ENCODE data around the gene EML1.
A peak's percentile ranks its signal among the peaks of the same experiment; 100 is the strongest.

The EML1 gene

DNA sequence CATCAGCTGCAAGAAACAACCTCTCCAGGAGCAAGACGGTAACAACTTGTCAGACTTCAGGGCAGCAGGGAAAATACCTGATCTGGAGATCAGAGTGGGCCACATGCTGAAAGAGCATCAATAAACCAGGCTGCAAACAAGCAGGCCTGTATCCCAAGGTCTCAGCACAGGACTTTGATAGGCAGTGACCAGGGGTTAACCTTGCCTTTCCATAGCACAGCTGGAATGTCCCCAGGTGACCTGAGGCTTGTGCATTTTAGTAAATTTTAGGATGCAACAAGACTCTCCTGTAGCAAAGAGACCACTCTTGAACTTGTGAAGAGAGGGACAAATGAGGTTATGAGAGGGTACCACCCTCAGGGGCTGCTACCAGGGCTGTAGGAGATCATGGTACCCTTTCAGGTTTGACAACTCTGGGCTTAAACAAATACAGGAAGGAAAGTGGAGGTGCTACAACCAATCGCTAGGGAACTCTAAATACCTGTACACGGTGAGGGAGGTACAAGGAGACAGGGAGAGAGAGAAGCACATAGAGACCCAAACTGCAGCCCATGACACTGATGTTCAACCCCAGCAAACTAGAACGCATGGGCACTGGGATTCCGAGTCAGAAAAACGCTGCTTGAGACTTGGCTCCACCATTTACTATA is 176.6 kb downstream of the EML1 start:
- no peak for DNase-seq

DNA sequence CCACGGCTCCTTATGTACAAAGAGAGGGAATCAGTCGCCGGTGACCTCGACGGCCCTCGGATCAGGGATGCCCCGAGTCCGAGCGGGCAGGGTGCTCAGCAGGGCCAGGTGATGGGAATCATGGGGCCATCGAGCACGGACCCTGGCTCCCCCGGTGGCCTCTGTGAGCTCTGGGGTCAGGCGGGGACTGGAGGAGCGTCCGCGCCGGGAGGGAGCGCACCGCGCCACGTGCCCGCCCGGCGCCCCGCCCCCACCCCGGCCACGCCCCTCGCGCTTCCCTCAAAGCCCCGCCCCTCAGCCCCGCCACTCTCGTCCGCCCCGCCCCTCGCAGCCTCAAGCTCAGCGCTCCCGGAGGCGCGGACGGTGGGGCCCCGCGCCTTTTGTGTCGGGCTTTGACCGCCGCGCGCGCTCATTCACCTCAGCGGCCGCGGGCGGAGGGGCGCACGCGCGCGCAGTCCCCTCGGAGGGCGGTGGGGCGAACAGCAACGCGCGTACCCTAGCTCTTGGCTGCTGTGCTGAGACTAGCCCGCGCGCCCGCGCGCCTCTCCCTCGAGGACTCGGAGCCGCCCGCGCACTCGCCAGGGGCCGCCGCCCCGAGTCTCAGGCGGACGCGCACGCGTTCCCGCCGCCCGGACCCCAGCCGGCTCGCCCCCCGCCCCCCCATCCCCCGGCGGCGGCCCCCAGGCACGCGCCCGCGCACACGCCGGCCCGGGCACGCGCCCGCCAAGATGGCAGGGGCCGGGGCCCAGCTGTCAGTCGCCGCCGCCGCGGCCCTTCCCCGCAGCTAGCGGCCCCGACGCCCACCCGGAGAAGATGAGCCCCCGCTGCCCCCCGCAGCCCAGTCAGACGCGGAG is 178.1 kb downstream of the EML1 start:
- peak; percentile 90 for DNase-seq

DNA sequence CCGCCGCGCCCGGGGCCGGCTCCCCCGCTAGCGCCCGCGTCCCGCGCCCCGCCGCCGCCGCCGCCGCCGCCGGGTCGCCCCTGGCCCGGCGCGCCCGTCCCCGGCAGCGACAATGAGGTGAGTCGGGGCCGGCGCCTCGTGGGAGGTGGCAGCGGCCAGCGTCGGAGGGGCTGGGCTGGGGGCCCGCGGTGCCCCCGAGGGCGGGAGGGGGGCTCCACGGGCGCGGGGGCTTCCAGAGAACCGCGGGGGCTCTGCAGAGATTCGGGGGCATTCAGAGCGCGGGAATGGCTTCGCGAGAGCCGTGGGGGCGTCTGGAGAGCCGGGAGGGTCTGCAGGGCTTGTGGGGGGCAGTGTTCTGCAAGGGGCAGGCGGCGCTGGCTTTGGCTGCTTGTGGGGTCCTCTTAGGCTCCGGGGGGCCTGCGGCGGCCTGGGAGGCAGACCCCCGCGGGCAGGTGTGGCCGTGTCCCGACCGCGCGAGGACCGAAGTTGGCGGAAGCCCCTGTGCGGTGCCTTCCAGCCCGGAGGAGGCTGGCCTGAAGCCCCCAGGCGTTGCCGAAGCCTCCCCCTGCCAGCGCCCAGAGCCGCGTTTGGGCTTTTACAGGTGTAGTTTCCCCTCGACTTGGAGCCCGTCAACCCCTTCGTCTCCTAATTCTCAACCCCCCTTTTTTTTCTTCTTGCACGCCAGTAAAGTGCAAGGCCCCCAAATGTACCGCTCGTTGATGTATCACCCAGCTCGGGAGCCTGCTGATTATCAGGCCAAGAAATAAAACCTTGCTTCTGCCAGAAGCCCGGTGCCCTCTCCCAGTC is 178.9 kb downstream of the EML1 start:
- DNase-seq: no peak

DNA sequence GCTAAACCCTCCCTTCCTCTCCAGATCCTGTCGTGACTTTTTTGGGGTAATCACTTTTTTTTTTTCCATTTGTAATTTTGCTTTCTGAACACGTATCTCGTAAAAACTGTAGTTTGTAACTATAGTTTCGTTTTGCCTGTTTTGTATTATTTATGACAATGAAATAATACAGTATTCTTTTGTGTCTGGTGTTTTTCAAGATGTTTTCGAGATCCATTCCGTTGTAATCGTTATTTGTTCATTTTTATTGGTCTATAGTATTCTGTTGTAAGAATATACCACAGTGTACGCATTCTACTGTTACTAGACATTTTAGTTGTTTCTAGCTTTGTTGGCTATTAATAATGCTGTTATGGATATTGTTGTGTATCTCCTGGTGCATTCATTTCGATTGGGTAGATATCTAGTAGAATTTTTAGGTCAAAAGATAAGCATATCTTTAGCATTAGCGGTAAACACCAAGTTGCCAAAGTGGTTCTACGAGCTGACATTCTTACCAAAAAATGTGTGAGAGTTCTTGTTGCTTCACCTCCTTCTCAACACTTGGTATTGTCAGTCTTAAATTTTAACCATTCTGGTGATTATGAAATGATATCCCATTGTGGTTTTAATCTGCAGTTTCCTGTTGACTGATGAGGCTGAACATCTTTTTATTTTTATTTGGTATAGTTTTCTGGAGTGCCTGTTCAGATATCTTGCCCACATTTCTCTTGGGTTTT is 179.7 kb downstream of the EML1 start:
- peak; percentile 24 for DNase-seq

DNA sequence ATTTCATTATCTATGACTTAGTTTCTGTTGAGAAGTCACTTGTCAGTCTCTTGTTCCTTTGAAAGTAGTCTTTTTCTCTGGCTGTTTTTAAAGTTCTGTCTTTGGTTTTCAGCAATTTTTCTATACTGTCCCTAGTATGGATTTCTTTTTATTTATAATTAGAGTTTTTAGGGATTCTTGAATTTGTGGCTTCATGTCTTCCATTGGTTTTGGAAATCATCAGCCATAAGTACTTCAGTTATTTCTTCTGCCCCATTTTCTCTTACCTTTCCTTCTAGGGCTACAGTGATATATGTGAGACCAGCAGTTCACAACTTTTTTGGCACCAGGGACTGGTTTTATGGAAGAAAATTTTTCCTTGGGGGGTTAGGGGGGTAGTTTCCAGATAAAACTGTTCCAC is 182.0 kb downstream of the EML1 start:
- no peak for DNase-seq

DNA sequence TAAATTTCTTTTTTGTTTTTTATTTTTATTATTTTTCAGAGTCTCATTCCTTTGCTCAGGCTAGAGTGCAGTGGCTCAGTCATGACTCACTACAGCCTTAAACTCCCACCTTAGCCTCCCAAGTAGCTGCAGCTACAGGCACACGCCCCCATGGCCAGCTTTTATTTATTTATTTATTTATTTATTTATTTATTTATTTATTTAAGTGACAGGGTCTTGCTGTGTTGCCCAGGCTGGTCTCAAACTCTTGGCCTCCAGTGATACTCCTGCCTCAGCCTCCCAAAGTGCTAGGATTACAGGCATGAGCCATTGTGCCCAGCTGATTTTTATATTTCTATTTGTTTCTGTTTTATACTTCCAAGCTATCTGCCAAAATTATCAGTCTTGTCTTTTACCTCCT is 182.8 kb downstream of the EML1 start:
- no peak for DNase-seq

DNA sequence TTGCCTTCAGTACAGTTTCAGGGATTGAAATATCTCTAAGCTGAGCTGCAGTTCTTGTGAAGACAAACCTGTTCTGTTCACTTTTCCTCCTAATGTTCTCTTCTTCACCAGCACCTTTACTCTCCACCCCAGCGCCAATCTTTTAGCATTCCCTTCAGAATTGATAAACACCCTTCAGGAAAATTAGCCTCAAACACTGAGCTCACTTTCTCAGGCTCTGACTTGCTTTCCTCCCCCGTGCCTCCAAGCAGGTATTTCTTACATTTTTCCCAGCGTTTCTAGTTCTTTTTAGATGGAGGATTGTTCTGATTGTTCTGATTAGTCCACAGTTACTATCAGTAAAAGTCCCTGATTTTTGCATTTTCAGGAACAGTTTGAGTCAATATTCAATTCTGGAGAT is 183.5 kb downstream of the EML1 start:
- no peak for DNase-seq

DNA sequence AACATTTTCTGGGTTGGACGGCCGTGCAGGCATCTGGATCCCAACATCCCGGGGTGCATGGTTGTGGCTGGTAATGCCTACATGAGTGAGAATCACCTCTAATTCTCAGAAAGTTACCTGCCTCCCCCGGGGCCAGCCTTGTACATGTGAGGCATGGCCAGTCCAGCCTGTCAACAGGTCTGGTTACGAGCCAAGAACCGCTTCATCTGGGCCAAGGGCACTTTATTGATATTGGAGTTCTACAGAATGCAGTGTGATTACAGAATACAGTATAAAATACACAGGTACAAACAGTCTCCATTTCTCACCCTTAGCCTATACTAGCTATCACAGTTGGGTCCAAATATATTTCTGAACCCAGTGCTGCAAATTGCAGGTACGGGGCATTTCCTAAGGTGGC is 187.1 kb downstream of the EML1 start:
- no peak for DNase-seq

DNA sequence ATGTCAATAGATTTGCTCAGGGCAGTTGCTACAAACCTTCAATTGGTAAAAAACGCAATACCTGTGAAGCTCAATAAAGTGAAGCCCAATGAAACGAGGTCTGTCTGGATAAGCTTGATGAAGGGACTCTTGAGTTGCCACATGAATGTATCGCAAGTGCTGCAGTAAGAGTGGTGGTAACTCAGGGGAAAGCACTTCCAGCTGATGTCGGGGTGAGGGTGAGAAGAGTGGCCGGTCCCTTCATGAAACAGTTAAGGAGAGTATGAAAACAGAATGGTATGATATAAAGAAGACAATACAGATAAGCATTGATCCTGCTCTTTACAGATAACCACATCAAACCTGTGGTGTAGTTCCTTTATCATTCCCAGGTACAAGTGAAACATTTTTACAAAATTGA is 188.6 kb downstream of the EML1 start:
- DNase-seq: no peak

DNA sequence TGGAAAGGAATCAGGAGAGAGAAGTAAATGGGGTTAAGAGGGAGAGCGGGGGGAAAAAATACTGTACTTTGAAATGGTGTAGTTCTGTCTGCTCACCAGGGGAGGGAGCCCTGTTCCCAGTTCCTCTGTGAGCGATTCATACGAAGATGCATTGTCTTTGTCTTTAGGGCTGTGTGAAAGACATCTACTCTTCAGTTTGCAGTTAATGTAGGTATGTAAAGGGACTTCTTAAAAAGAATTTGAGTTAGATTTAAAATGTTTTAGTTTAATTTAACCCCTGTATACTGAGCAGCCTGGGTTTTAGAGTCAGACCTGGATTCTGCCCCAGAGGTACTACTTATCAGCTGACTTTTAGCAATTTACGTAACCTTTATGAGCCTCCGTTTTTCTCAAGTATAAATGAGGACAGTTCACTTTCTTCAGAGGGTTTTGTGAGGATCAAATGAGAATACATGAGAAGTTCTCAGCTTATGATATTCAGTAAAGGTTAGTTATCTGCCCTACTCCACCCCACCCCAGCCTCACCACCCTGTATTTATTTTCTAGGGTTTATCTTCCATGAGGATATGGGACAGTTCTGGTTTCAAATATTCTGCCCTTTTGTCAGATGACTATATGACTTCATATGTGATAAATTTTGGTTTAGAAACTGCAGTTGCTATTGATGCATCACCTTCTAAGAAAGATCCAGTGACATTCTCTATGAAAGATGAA is 189.5 kb downstream of the EML1 start:
- DNase-seq: peak; percentile 70

DNA sequence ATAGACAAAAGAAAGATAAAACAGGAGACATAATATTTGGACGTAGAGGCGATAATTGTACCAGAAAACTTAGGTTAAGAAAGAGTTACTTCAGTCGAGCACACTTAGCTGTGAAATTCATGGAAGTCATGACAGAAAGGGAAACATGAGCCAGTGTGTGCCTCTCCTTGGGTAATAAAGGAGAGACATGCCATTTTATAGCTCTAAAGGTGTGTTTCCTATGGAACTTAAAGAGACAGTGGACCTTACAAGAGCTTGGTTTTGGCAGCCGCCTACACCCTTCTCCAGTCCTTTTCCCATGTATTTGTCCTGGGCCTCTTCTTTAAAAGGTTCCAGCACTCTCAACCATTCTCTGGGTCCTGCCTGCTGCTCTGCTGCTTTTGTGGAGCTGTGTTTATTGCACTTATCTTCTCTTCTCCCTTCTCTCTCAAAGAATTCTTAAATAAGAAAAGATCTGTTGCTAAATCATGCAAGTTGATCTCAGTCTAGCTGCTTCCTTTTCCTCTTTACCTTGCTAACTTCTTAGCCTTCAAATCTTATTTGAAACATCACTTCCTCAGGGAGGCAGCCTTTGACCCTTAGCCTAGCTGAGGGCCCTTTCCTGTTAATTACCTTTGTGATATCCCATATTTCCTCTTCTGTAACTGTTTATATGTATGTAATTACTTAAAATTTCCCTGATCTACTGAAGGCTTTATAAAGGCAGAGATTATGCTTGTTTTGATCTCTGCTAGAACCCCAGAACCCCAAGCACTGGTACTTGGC is 190.2 kb downstream of the EML1 start:
- no peak for DNase-seq

DNA sequence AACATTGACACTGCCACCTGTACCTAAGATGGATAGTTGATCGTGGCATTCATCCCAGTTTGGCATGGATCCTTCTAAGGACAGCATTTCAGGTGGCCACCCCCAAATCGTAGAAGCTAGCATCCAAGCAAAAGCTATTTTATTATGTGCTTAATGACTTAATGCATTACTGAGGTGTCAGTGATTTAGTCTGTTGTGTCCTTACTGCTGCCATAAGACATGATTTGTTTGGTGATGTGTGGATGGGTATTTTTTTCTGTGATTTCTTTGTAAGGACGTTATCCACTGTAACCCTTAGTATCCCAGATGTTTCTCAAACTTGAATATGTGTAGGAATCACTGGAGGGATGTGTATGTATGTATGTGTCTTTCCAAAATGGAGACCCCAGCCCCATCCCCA is 190.8 kb downstream of the EML1 start:
- DNase-seq: no peak

DNA sequence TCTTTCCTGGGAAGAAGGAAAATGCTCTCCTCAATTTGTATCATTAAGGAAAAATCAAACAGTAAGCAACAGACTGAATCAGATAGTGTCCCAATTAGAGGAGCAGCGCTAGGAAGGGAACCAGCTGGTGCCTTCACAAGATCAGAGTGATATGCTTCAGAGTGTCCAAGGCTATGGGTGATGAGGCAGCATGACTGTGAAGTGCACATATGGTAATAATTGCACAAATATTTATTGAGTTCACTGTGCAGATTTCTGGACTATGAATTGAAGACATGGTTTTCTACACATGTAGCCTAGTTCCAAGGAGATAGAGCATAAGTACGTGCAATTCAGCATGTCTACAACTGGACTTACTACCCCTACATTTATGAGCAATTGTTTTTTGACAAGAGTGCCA is 193.2 kb downstream of the EML1 start:
- DNase-seq: peak; percentile 87

DNA sequence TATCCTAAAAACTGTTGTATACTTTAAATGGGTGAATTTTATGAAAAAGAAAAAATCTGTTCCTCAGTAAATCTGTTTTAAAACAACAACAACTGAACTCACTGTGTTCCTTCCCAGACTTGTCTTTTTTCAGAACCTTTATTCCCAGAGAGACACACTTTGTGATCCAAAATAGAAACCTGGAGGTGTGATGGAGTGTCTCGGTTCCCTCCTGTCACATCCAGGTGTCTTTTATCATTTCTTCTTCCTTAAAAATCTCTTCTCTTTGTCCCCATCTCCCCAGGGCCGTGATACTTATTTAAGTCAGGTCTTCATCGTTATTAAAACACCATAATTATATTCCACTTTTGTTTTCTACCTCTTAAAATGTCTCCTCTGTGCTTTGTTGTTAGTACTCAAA is 195.8 kb downstream of the EML1 start:
- DNase-seq: no peak

DNA sequence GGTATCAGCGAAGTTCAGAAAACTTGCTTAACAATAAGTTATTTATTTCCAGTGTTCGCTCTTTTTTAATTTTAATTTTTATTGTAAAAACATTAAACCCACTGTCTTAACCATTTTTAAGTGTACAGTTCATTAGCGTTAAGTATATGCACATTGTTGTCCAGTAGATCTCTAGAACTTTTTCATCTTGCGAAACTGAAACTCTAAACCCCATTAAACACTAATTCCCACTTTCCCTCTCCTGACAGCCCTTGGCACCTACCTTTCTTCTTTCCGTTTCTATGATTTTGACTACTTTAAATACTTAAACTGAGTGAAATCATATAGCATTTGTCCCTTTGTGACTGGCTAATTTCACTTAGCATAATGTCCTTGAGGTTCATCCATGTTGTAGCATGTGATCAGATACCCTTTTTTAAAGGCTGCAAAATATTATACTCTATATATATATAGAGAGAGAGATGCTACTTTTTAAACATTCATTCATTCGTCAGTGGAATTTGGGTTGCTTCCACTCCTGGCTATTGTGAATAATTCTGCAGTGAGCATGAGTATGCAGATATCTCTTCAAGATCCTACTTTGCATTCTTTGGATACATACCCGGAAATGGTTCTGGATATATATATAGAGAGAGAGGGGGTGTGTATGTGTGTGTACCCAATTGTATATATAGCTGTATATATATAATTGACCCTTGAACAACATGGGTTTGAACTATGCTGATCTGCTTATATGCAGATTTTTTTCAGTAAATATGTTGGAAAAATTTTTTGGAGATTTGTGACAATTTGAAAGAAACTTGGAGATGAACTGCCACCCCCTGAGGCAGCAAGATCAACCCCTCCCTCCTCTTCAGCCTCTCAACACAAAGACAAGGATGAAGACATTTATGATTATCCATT is 197.3 kb downstream of the EML1 start:
- DNase-seq: no peak

DNA sequence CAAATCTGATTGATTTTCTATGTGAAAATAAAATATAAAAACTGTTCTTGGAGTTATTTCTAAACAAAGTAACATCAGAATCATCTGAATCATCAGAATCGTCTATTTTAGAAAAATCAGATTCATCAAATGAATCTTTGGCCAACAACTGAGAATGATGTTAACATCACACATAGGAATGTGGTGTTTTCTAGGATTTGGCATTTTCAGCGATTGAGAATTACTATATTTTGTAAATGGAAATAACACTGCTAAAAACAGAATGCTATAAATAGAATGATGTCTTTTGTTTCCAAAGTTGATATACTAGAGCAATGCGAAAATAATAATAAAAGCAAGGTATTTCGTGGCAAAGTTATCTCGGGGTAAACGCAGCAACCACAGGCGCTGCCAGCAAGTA is 198.1 kb downstream of the EML1 start:
- DNase-seq: no peak

All from fibroblast of skin of scalp (primary cell).